Measurements from ENCODE around the gene ZFP92. TPM values are rescaled to one million over a fixed set of nuclear protein-coding genes. Genes with fewer than 3 reads are reported as not detected.

The ZFP92 gene
- total RNA-seq, 1 donor from 2014 or later: 4.6 TPM

DNA sequence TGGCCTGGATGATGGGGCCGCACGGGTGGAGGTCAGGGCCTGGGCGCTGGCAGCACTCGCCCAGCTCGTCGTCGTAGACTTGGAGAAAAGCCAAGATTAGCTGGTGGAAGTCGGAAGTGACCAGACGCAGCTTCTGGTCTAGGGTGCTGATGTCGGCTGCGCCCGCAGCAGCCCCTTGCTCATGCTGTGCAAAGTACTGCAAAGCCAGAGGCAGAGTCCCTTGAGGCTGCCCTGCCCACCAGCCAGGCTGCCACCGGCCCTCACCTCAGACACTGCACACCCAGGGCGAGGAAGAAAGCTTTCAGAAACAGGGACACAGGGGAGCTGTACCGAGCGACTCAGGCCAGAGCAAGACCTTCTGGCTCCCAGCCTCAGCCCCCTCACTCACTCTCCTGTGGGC lies 44.3 kb downstream of the ZFP92 start:
- DNase-seq (ENCODE audit: low read depth): no peak

DNA sequence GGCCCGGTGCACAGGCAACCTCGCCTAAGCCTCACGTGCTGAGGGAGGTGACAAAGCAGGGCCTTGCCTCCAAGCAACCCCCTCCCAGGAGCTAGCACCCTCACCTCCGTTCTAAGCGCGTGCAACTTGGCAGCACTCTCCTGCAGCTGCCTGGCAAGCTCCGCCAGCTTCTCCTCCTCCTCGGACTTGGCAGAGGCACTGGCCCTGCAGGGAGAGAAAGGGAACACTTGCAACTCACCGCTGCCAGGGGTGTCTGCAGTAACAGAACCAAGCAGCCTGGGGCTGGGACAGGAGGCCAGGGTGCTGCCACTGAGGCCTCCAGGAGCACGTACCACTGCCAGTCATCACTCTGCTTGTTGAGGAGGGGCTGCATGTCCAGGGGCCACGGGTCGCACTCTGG lies 44.9 kb downstream of the ZFP92 start:
- no peak for DNase-seq (ENCODE audit: low read depth)

DNA sequence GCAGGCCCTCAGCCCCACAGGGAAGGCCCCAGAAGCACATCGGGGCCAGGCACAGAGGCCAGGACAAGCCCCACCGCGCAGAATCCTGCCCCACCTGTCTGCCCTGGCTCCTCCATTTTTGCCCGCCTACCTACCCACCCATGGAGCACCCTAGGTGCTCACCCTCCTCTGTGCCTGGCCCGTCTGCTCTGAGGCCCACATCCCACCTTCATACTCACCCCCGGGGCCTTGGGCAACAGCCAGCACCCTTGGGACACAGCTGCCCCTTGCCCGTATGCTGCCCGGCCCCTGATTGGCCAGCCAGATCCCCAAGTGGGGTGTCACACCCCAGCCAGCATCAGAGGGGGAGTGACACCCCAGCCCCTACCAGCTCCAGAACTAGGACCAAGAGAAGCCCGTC lies 45.4 kb downstream of the ZFP92 start:
- no peak for DNase-seq (ENCODE audit: low read depth)

DNA sequence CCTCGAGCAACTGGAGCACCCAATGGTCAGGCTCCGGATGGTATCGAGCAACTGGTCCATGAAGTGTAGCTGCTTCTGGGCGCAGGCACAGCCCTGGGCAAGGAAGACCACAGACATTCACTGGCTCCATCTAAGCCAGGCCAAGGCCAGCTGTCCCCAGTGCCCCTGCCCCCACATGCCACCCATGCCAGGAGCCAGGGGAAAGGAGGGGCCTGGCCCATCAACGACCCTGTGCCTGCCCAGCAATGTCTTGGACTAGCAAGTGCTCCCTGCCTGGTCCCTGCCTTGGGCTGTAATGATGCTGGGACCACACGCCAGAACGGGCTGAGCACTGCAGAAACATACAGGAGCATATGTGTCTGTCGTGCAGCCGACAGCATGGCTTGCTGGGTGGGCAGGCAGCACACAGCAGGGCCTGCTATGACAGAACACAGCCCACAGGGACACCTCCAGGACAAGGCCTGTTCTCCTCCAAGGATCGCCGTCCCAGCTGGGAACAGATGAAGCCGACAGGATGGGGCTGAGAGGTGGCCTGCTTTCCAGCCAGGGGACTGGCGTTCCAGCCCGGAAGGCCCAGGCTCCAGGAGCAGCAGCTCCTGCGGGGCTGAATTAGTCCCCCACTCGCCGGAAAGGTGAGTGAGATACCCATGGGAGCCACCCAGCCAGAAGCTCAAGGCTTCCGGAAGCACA lies 46.0 kb downstream of the ZFP92 start:
- DNase-seq (ENCODE audit: low read depth): no peak

DNA sequence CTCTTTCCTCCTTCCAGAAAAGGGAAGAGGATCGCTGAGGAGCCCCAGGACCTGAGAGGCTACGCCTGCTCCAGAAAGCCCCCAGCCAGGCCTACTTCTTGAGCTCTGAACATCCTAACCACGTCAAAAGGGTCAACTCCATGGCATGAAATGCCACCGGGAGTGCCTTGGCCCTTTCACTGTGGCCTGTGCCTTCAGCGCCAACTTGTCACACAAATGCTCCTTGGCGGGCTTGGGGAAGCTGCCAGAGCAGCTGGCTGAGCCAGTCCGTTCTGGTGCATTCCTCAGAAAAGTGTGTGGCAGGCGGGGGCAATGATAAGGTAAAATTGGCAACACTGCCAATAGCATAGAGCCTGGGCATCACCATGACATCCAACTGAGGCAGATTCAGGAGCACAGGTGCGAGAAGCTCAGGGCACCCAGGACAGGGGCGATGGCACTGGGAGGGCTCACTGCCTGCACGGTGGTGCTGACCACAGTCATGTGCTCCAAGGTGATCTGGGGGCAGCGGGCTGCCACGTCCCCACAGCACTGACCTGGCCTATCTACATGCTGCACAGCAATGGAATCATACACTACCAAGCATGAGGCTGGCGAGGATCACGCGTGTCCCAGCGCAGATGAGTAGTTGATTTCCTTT lies 46.7 kb downstream of the ZFP92 start:
- no peak for DNase-seq (ENCODE audit: low read depth)

DNA sequence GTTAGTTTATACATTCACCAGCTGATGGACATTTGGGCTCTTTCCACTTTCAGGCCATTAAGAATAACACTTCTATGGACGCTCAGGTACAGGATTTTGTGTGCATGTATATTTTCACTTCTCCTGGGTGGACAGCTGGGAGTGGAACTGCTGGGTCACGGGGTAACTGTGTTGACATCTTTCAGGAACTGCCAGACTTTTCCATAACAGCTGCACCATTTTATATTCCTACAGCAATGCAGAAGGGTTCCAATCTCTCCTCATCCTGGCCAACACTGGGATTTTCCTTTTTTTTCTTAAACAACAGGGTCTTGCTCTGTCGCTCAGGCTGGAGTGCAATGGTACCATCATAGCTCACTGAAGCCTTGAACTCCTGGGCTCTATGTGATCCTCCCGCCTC lies 47.2 kb downstream of the ZFP92 start:
- no peak for DNase-seq (ENCODE audit: low read depth)

DNA sequence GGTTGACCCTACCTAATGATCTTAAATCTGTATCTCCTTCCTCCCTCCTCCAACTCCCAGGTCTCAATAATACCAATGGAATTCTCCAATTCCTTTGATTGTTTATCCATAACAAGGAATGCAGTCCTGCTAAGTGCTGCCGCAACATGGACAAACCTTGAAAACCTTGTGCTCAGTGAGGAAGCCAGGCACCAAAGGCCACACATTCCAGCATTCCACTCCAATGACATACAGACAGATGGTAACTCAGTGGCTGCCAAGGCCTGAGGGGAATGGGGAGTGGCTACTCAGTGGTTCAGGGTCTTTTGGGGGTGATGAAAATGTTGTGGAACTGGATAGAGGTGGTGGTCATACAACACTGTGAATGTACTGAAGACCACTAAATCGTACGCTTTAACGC lies 48.7 kb downstream of the ZFP92 start:
- peak; percentile 66 for DNase-seq (ENCODE audit: low read depth)

DNA sequence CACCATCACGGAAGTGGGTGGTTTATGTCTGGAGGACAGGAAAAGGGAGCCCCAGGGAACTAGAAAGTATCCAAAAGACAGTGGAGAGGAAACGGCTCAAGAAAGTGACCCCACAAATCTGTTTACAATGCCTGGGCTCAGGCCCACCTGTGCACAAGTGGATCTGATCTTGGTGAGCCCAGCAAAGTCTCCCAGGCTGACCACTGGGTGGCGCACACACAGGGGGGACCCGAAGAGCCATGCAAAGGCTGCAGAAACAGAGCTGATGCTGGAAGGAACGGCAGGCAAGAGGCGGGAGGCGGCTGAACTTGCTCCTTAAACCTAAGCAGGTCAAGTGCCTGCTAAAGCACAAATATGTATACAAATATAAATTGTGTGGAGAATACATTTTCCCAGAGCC lies 49.6 kb downstream of the ZFP92 start:
- no peak for DNase-seq (ENCODE audit: low read depth)

Other genes with a start within 250 kb of the ZFP92 start
- gene MAGEA1, start 232.2 kb upstream of the ZFP92 start, total RNA-seq: not detected in 2 replicates
- gene PNMA6F, start 89.7 kb upstream of the ZFP92 start, total RNA-seq: not detected in 2 replicates
- gene ZNF275, start 77.3 kb upstream of the ZFP92 start, total RNA-seq: 4.3 and 9.5 TPM in 2 replicates
- gene PNMA6E, start 10.1 kb upstream of the ZFP92 start, total RNA-seq: 0.05 TPM in 1 of 2 replicates, not detected in the other
- gene TREX2, start 34.6 kb downstream of the ZFP92 start, total RNA-seq: 0.50 TPM in 1 of 2 replicates, not detected in the other
- 6.5 and 14.4 TPM in 2 replicates for gene HAUS7, start 59.1 kb downstream of the ZFP92 start, total RNA-seq
- 0.17 and 6.0 TPM in 2 replicates for gene BGN, start 83.5 kb downstream of the ZFP92 start, total RNA-seq
- 0.05 TPM in 1 of 2 replicates, not detected in the other for gene ATP2B3, start 106.2 kb downstream of the ZFP92 start, total RNA-seq
- 13.9 and 42.2 TPM in 2 replicates for gene CCNQ, start 187.7 kb downstream of the ZFP92 start, total RNA-seq
- 1.1 TPM in 1 of 2 replicates, not detected in the other for gene DUSP9, start 235.7 kb downstream of the ZFP92 start, total RNA-seq

Data from renal cortical epithelial cell (primary cell).